Measurements from ENCODE around the gene IMMP2L.

Gene IMMP2L

GRCh38 chr7:111238886-111239285, 323.4 kb downstream of the IMMP2L start:
- no peak for TF ChIP-seq CTCF (conservative IDR thresholded peaks at IDR 0.05; ENCODE audit: low read length)
- no peak for TF ChIP-seq EZH2phosphoT487 (IDR thresholded peaks at IDR 0.05; ENCODE audit: borderline replicate concordance)
- Histone ChIP-seq H3K27me3 (ENCODE audit: insufficient read depth, low read length, poor library complexity, severe bottlenecking) (no peaks in the 10 kb centered on the region), H4K20me1 (ENCODE audit: insufficient read depth, low read length, poor library complexity, severe bottlenecking) (no peaks in the 10 kb centered on the region), H3K9ac (ENCODE audit: low read depth, low read length, poor library complexity, severe bottlenecking) (peak overlapping the region; percentile 28), H3F3A (ENCODE audit: low read depth) (no peaks in the 10 kb centered on the region), H2AFZ (ENCODE audit: low read length) (peak overlapping the region; percentile 55; the same call in 1 of the 2 replicates), H3K79me2 (ENCODE audit: insufficient read depth, low read length) (no peaks in the 10 kb centered on the region), H3K9me3 (ENCODE audit: insufficient read depth, low read depth, low read length) (no peaks in the 10 kb centered on the region), H3K4me2 (ENCODE audit: low read depth, low read length, poor library complexity, severe bottlenecking) (peak overlapping the region; percentile 56), H3K4me3 (ENCODE audit: low read length, poor library complexity, severe bottlenecking) (peak overlapping the region; percentile 31), H3K4me1 (ENCODE audit: insufficient read depth, low read length, poor library complexity, severe bottlenecking) (peaks cover 12% of the 10 kb centered on the region), H3K36me3 (ENCODE audit: insufficient read depth, low read length) (no peaks in the 10 kb centered on the region), H3K9me2 (replicated peaks; ENCODE audit: low read depth, low read length) (no peaks in the 10 kb centered on the region)

- H3K79me2 ChIP-seq (ENCODE audit: insufficient read depth, low read length): no peaks in the 10 kb centered on the region
- TF ChIP-seq EZH2phosphoT487 (IDR thresholded peaks at IDR 0.05; ENCODE audit: borderline replicate concordance) (no peak), CTCF (conservative IDR thresholded peaks at IDR 0.05; ENCODE audit: low read length) (no peak)
- peaks cover 17% of the 10 kb centered on the region for H3K4me1 ChIP-seq (ENCODE audit: insufficient read depth, low read length, poor library complexity, severe bottlenecking)
- no peaks in the 10 kb centered on the region for H3F3A ChIP-seq (ENCODE audit: low read depth)
- H3K9ac ChIP-seq (ENCODE audit: low read depth, low read length, poor library complexity, severe bottlenecking): no peak overlapping the region
- no peak overlapping the region for H2AFZ ChIP-seq (ENCODE audit: low read length)
- no peaks in the 10 kb centered on the region for H3K9me2 ChIP-seq (replicated peaks; ENCODE audit: low read depth, low read length)
- H3K4me2 ChIP-seq (ENCODE audit: low read depth, low read length, poor library complexity, severe bottlenecking): no peak overlapping the region
- no peaks in the 10 kb centered on the region for H4K20me1 ChIP-seq (ENCODE audit: insufficient read depth, low read length, poor library complexity, severe bottlenecking)
- H3K36me3 ChIP-seq (ENCODE audit: insufficient read depth, low read length): no peaks in the 10 kb centered on the region
- no peak overlapping the region for H3K4me3 ChIP-seq (ENCODE audit: low read length, poor library complexity, severe bottlenecking)
- H3K9me3 ChIP-seq (ENCODE audit: insufficient read depth, low read depth, low read length): no peaks in the 10 kb centered on the region
- H3K27me3 ChIP-seq (ENCODE audit: insufficient read depth, low read length, poor library complexity, severe bottlenecking): no peaks in the 10 kb centered on the region
Measured at GRCh38 chr7:111235709-111236108, 326.6 kb downstream of the IMMP2L start.

GRCh38 chr7:111232249-111233084, 329.8 kb downstream of the IMMP2L start:
- Histone ChIP-seq H3F3A (ENCODE audit: low read depth) (no peaks in the 10 kb centered on the region), H3K79me2 (ENCODE audit: insufficient read depth, low read length) (no peaks in the 10 kb centered on the region), H3K4me2 (ENCODE audit: low read depth, low read length, poor library complexity, severe bottlenecking) (no peak overlapping the region), H3K4me3 (ENCODE audit: low read length, poor library complexity, severe bottlenecking) (no peak overlapping the region), H2AFZ (ENCODE audit: low read length) (no peak overlapping the region), H3K36me3 (ENCODE audit: insufficient read depth, low read length) (no peaks in the 10 kb centered on the region), H4K20me1 (ENCODE audit: insufficient read depth, low read length, poor library complexity, severe bottlenecking) (no peaks in the 10 kb centered on the region), H3K27me3 (ENCODE audit: insufficient read depth, low read length, poor library complexity, severe bottlenecking) (no peaks in the 10 kb centered on the region), H3K9me2 (replicated peaks; ENCODE audit: low read depth, low read length) (no peaks in the 10 kb centered on the region), H3K9me3 (ENCODE audit: insufficient read depth, low read depth, low read length) (no peaks in the 10 kb centered on the region), H3K4me1 (ENCODE audit: insufficient read depth, low read length, poor library complexity, severe bottlenecking) (peaks cover 4% of the 10 kb centered on the region), H3K9ac (ENCODE audit: low read depth, low read length, poor library complexity, severe bottlenecking) (no peak overlapping the region)
- TF ChIP-seq EZH2phosphoT487 (IDR thresholded peaks at IDR 0.05; ENCODE audit: borderline replicate concordance) (no peak), CTCF (conservative IDR thresholded peaks at IDR 0.05; ENCODE audit: low read length) (no peak)

Data from Loucy (cell line).